T-cell (primary cell): ENCODE measurements around the gene NAGA. TPM values are rescaled to one million over a fixed set of nuclear protein-coding genes. Genes with fewer than 3 reads are reported as not detected.
"Not testable (repeated sequence)": the region's sequence is repeated elsewhere in the genome, so short reads cannot be mapped to it uniquely, and the experiment has no call there.

ENCODE experiments used
- ATAC-seq, 4 experiments: fragments of 200-7000 bp in 3 of 4; fragments of 150-1000 bp in 1 of 4; cut with Tn5 transposase; replicated peaks in 1 of 4; 1 replicate in 3 of 4; 2 replicates in 1 of 4; pipeline ENCODE4 v1.10.0; 2021; ENCODE audit warnings: moderate library complexity in 3 of 4, mild to moderate bottlenecking in 2 of 4, moderate number of reproducible peaks in 1 of 4
- CTCF ChIA-PET, 2 donors: fragments of 300-600 bp; sonication (Branson Sonifier 250); formaldehyde crosslinking; loops; one replicate each; lab custom pipeline; 2022; ENCODE audit warnings: antibody characterized with exemption in 2 of 2; lab: Charles Lee
- POLR2A ChIA-PET, 2 donors: fragments of 300-600 bp; sonication (Branson Sonifier 250); formaldehyde crosslinking; loops; one replicate each; lab custom pipeline; 2022; ENCODE audit warnings: antibody characterized with exemption in 2 of 2; lab: Charles Lee
- DNase-seq, 35 experiments: peaks; one replicate each; pipeline versions ENCODE4 v3.0.0 to v3.0.0-alpha.2; 2013 to 2023
- H3K27ac ChIP-seq: one replicate; pipeline ENCODE4 v1.5.1; 2013; ENCODE audit warnings: low read length
- H3K27me3 ChIP-seq, 2 experiments: replicated peaks in 1 of 2; 1 replicate in 1 of 2; 2 replicates in 1 of 2; pipeline versions ENCODE4 v1.6.1 to v1.7.0; 2013; ENCODE audit warnings: low read length in 1 of 2, mixed read lengths in 1 of 2; ENCODE audit not compliant: control insufficient read depth in 2 of 2, insufficient read depth in 2 of 2; ENCODE audit errors: extremely low read depth in 1 of 2
- H3K36me3 ChIP-seq, 2 donors: 1 replicate in 1 of 2; 2 replicates in 1 of 2; pipeline versions ENCODE4 v1.6.1 to v1.7.0; 2013; ENCODE audit warnings: low read length in 1 of 2; ENCODE audit not compliant: control insufficient read depth in 2 of 2, insufficient read depth in 1 of 2; ENCODE audit errors: extremely low read depth in 1 of 2
- H3K4me1 ChIP-seq, 2 experiments: 1 replicate in 1 of 2; 2 replicates in 1 of 2; pipeline versions ENCODE4 v1.6.1 to v1.7.0; 2013; ENCODE audit warnings: low read length in 2 of 2, mixed read lengths in 1 of 2; ENCODE audit not compliant: insufficient read depth in 2 of 2, control insufficient read depth in 1 of 2; ENCODE audit errors: extremely low read depth in 1 of 2
- H3K4me3 ChIP-seq, 2 donors: 1 replicate in 1 of 2; 2 replicates in 1 of 2; pipeline versions ENCODE4 v1.5.1 to v1.7.0; 2013; ENCODE audit warnings: mild to moderate bottlenecking in 2 of 2, low read length in 1 of 2, moderate library complexity in 1 of 2; ENCODE audit not compliant: control insufficient read depth in 1 of 2; ENCODE audit errors: extremely low read depth in 1 of 2
- H3K9me3 ChIP-seq: 2 replicates; pipeline ENCODE4 v1.7.0; 2013
- H3K27ac Mint-ChIP-seq, 2 donors: one replicate each; pipeline ENCODE4 v1.8.0; 2020 to 2021; ENCODE audit warnings: mild to moderate bottlenecking in 2 of 2, mixed read lengths in 2 of 2
- H3K27me3 Mint-ChIP-seq, 2 donors: one replicate each; pipeline ENCODE4 v1.8.0; 2021 to 2022; ENCODE audit warnings: mixed read lengths in 2 of 2
- H3K36me3 Mint-ChIP-seq: one replicate; pipeline ENCODE4 v1.8.0; 2021; ENCODE audit warnings: mixed read lengths
- H3K4me1 Mint-ChIP-seq, 3 donors: one replicate each; pipeline ENCODE4 v1.8.0; 2020 to 2022; ENCODE audit warnings: mixed read lengths in 3 of 3, mild to moderate bottlenecking in 1 of 3
- H3K4me3 Mint-ChIP-seq, 3 donors: one replicate each; pipeline ENCODE4 v1.8.0; 2020 to 2022; ENCODE audit warnings: mild to moderate bottlenecking in 3 of 3, mixed read lengths in 3 of 3, moderate library complexity in 3 of 3
- H3K9me3 Mint-ChIP-seq, 3 donors: one replicate each; pipeline ENCODE4 v1.8.0; 2020 to 2022; ENCODE audit warnings: mixed read lengths in 3 of 3
- WGBS: methylation state at CpG from one replicate; pipeline ENCODE4 v1.1.5; 2013; ENCODE audit warnings: missing lambda C conversion rate; ENCODE audit not compliant: insufficient coverage; 5-methylcytosine and 5-hydroxymethylcytosine counted together
- total RNA-seq, 35 experiments: library from RNA in 6 of 35; stranded (reverse) in 6 of 35; fragments of 120-200 nt in 1 of 35; gene quantifications; one replicate each; pipeline versions ENCODE4 v1.2.1 to v1.2.4 and lab custom pipeline; 2013 to 2026

The NAGA gene
- total RNA-seq, 5 donors from 2014 or later (not counting 1 experiment from before 2014, with no cell fraction given): 6.9 to 14.3 (median 11.6) TPM

- no peak overlapping the region for H3K27ac Mint-ChIP-seq
- no peaks in the 10 kb centered on the region for H3K27me3 Mint-ChIP-seq
- POLR2A ChIA-PET: no interaction called here
- peaks cover 0 to 12% (median 0%) of the 10 kb centered on the region in 3 donors for H3K4me1 Mint-ChIP-seq
- Histone ChIP-seq H3K4me1 (no peaks in the 10 kb centered on the region), H3K27ac (no peak overlapping the region), H3K9me3 (peaks cover 3% of the 10 kb centered on the region), H3K27me3 (no peaks in the 10 kb centered on the region), H3K36me3 (no peaks in the 10 kb centered on the region), H3K4me3 (no peak overlapping the region)
- H3K4me3 Mint-ChIP-seq: no peak overlapping the region
- CTCF ChIA-PET: no interaction called here
- DNase-seq (no peak), ATAC-seq (no peak)
- peaks cover 21% of the 10 kb centered on the region for H3K36me3 Mint-ChIP-seq
- no CpG with 5 or more reads among the region's 18 CpGs for WGBS
- peaks cover 0 to 4% (median 3%) of the 10 kb centered on the region in 3 donors for H3K9me3 Mint-ChIP-seq
Measured at GRCh38 chr22:42108848-42109247, 38.2 kb upstream of the NAGA start.

GRCh38 chr22:42104332-42104860 is 33.8 kb upstream of the NAGA start:
- H3K9me3 Mint-ChIP-seq: peaks cover under 1 to 12% (median 9%) of the 10 kb centered on the region in 3 donors
- peak overlapping the region in 1 of 2 donors; percentile 38 for H3K27ac Mint-ChIP-seq
- POLR2A ChIA-PET, DNase-seq, CTCF ChIA-PET, H3K27me3 Mint-ChIP-seq, ATAC-seq, H3K27me3 ChIP-seq, H3K36me3 ChIP-seq, H3K27ac ChIP-seq, H3K4me1 ChIP-seq, H3K4me3 Mint-ChIP-seq, H3K9me3 ChIP-seq, H3K4me3 ChIP-seq: not testable (repeated sequence)
- WGBS: 94% methylated on average over 2 of the region's 6 CpGs
- H3K36me3 Mint-ChIP-seq: peaks cover 33% of the 10 kb centered on the region
- peaks cover 0 to 12% (median 0%) of the 10 kb centered on the region in 3 donors for H3K4me1 Mint-ChIP-seq

GRCh38 chr22:42101199-42101598 is 30.6 kb upstream of the NAGA start:
- Mint-ChIP-seq H3K4me3 (no peak overlapping the region), H3K27me3 (no peaks in the 10 kb centered on the region), H3K27ac (no peak overlapping the region), H3K36me3 (peaks cover 25% of the 10 kb centered on the region), H3K4me1 (peaks cover 0 to 4% (median 2%) of the 10 kb centered on the region in 3 donors), H3K9me3 (peaks cover 3 to 15% (median 9%) of the 10 kb centered on the region in 3 donors)
- DNase-seq (no peak), ATAC-seq (no peak)
- WGBS: no CpG with 5 or more reads among the region's 3 CpGs
- no peaks in the 10 kb centered on the region for H3K27me3 ChIP-seq
- POLR2A ChIA-PET: no interaction called here
- H3K4me3 ChIP-seq: no peak overlapping the region
- H3K36me3 ChIP-seq: no peaks in the 10 kb centered on the region
- CTCF ChIA-PET: no interaction called here
- peaks cover 6% of the 10 kb centered on the region for H3K9me3 ChIP-seq
- no peaks in the 10 kb centered on the region for H3K4me1 ChIP-seq
- H3K27ac ChIP-seq: no peak overlapping the region

- Histone ChIP-seq H3K4me3 (peak overlapping the region; percentile 70 to 90), H3K36me3 (peaks cover 0 to 9% of the 10 kb centered on the region in 2 donors), H3K27me3 (no peaks in the 10 kb centered on the region), H3K27ac (peak overlapping the region; percentile 93), H3K9me3 (no peaks in the 10 kb centered on the region), H3K4me1 (peaks cover 10 to 28% of the 10 kb centered on the region in 2 experiments)
- H3K36me3 Mint-ChIP-seq: peaks cover 10% of the 10 kb centered on the region
- H3K9me3 Mint-ChIP-seq: no peaks in the 10 kb centered on the region
- H3K4me1 Mint-ChIP-seq: peaks cover 32 to 46% (median 36%) of the 10 kb centered on the region in 3 donors
- 11% methylated on average over 4 of the region's 7 CpGs for WGBS
- POLR2A ChIA-PET: interaction anchor here (0.6 to 3.3 kb wide), 2 partner anchors 11 to 1619 kb away, joined by 3 to 36 read pairs; partner anchors contain the start of gene SMDT1 (in 1 of the 2)
- H3K4me3 Mint-ChIP-seq: peak overlapping the region; percentile 97 to 99 (median 97)
- H3K27me3 Mint-ChIP-seq: no peaks in the 10 kb centered on the region
- ATAC-seq (no peak), DNase-seq (no peak)
- CTCF ChIA-PET: interaction anchor here (0.7 to 2.2 kb wide), 13 partner anchors 9 to 375 kb away, joined by 3 to 16 read pairs (median 4); partner anchors contain the start of genes NAGA (in 1 of the 2) and SMDT1 (in 1 of the 2)
- peak overlapping the region; percentile 98 to 99 for H3K27ac Mint-ChIP-seq
Measured at GRCh38 chr22:42091455-42091782, 20.8 kb upstream of the NAGA start.

- ATAC-seq (peak; percentile 88 to 92 (median 88)), DNase-seq (peak; percentile 93 to 99 (median 98))
- Histone ChIP-seq H3K36me3 (peaks cover 0 to 15% of the 10 kb centered on the region in 2 donors), H3K4me1 (peaks cover 10 to 28% of the 10 kb centered on the region in 2 experiments), H3K27me3 (no peaks in the 10 kb centered on the region), H3K27ac (peak within 1 kb of the TSS; percentile 100), H3K4me3 (peak within 1 kb of the TSS; percentile 70 to 90), H3K9me3 (no peaks in the 10 kb centered on the region)
- Mint-ChIP-seq H3K27me3 (no peaks in the 10 kb centered on the region), H3K27ac (peak within 1 kb of the TSS; percentile 98 to 99), H3K4me3 (peak within 1 kb of the TSS; percentile 97 to 99 (median 97)), H3K36me3 (peaks cover 16% of the 10 kb centered on the region), H3K9me3 (no peaks in the 10 kb centered on the region), H3K4me1 (peaks cover 36 to 49% (median 39%) of the 10 kb centered on the region in 3 donors)
- WGBS: under 1% methylated on average over 66 of the region's 71 CpGs
- CTCF ChIA-PET: interaction anchor here (0.5 to 2.2 kb wide), 16 partner anchors 9 to 402 kb away, joined by 3 to 16 read pairs (median 4); partner anchors contain the start of genes NAGA (in 1 of the 2), SMDT1 (in 1 of the 2) and SNU13 (in 1 of the 2)
- POLR2A ChIA-PET: interaction anchor here (0.6 to 3.3 kb wide), 3 partner anchors 11 to 817 kb away, joined by 3 to 36 read pairs (median 3); partner anchors contain the start of genes POLDIP3 (in 1 of the 2) and SMDT1 (in 1 of the 2)
Measured at GRCh38 chr22:42090596-42091454, 20.2 kb upstream of the NAGA start, which contains the start of gene NDUFA6. TSS of gene NDUFA6 (minus strand) at chr22:42090772. CDS start at chr22:42090744, 28 bp downstream.

GRCh38 chr22:42086051-42086450 is 15.4 kb upstream of the NAGA start:
- POLR2A ChIA-PET: no interaction called here

More at GRCh38 chr22:42086051-42086450, 15.4 kb upstream of the NAGA start:
- H3K27me3 ChIP-seq: no peaks in the 10 kb centered on the region
- CTCF ChIA-PET: no interaction called here
- peaks cover 43% of the 10 kb centered on the region for H3K36me3 Mint-ChIP-seq
- DNase-seq: no peak
- no peak overlapping the region for H3K27ac ChIP-seq
- no peak overlapping the region for H3K27ac Mint-ChIP-seq
- H3K36me3 ChIP-seq: peaks cover 0 to 50% of the 10 kb centered on the region in 2 donors
- no peak overlapping the region for H3K4me3 ChIP-seq
- H3K4me3 Mint-ChIP-seq: no peak overlapping the region
- WGBS: 98% methylated on average over 6 of the region's 6 CpGs
- peaks cover 2 to 28% of the 10 kb centered on the region in 2 experiments for H3K4me1 ChIP-seq
- no peaks in the 10 kb centered on the region for H3K9me3 ChIP-seq
- peaks cover 39 to 52% (median 51%) of the 10 kb centered on the region in 3 donors for H3K4me1 Mint-ChIP-seq
- H3K9me3 Mint-ChIP-seq: no peaks in the 10 kb centered on the region
- no peaks in the 10 kb centered on the region for H3K27me3 Mint-ChIP-seq
- no peak for ATAC-seq
